Suprapubic skin (tissue), 3 donors: ENCODE data around the gene XRCC6.

Experiments used
- EP300 ChIP-seq: sonication (generic); formaldehyde crosslinking; IDR thresholded peaks from one replicate; pipeline ENCODE4 v1.6.1; 2017; ENCODE audit warnings: antibody characterized with exemption
- POLR2A ChIP-seq, 2 donors: fragments of 450-650 bp; IDR thresholded peaks; one replicate each; pipeline ENCODE4 v1.6.1; 2017; ENCODE audit warnings: antibody characterized with exemption in 2 of 2, mild to moderate bottlenecking in 2 of 2, moderate library complexity in 2 of 2
- TF ChIP-seq, protein P1 (sequence below), 2 donors: fragments of 200-600 bp in 1 of 2; fragments of 450-650 bp in 1 of 2; sonication (generic) in 1 of 2; IDR thresholded peaks; one replicate each; pipeline ENCODE4 v1.5.1; 2016 to 2019; ENCODE audit warnings: antibody characterized with exemption in 2 of 2, mild to moderate bottlenecking in 1 of 2, moderate library complexity in 1 of 2

- TF ChIP-seq POLR2A (IDR thresholded peaks at IDR 0.05) (no peak), EP300 (no peak)
- TF ChIP-seq, protein P1, sequence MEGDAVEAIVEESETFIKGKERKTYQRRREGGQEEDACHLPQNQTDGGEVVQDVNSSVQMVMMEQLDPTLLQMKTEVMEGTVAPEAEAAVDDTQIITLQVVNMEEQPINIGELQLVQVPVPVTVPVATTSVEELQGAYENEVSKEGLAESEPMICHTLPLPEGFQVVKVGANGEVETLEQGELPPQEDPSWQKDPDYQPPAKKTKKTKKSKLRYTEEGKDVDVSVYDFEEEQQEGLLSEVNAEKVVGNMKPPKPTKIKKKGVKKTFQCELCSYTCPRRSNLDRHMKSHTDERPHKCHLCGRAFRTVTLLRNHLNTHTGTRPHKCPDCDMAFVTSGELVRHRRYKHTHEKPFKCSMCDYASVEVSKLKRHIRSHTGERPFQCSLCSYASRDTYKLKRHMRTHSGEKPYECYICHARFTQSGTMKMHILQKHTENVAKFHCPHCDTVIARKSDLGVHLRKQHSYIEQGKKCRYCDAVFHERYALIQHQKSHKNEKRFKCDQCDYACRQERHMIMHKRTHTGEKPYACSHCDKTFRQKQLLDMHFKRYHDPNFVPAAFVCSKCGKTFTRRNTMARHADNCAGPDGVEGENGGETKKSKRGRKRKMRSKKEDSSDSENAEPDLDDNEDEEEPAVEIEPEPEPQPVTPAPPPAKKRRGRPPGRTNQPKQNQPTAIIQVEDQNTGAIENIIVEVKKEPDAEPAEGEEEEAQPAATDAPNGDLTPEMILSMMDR (IDR thresholded peaks at IDR 0.05) = no peak
These were observed 25.4 kb upstream of the XRCC6 start for GRCh38 chr22:41595703-41596102.
